Femur (tissue), 1 donor: ENCODE data around the gene LRRC61.

Experiments
- DNase-seq: peaks from one replicate; pipeline ENCODE4 v3.0.0-alpha.2; 2017

LRRC61 gene

DNA sequence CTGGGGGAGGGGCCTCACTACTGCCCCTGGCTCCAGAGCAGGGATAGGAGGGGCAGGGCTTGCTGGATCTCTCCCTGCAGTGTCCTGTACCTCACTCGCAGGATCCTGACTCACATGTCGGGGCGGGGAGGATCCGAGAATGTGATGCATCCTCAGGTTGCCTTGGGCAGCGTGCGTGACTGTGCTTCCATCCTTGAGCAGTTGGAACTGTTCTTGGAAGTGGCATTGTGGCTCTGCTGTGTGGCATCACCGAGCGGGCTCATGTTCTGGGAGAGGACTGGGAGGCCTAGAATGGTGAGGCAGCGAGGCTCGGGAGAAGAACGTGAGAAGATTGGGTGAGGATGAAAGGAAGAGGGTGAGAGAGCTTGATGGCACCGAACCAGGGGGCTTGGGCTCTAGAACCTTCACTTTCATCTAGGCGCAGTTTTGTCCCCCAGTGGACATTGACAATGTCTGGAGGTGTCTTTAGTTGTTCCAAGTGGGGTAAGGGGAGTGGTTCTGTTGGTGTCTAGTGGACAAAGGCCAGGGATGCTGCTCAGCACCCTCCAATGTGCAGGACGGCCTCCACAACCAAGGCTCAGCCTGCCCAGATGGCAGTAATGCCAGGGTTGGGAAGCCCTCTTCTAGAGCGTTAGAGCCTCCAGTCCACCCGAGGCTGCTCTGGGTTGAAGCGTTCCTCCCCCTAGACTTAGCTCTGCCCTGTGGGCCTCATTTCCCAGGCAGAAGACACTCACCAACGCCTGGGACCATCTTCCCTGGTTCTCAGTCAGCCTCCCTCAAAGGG, 9.9 kb downstream of the LRRC61 start:
- no peak for DNase-seq

DNA sequence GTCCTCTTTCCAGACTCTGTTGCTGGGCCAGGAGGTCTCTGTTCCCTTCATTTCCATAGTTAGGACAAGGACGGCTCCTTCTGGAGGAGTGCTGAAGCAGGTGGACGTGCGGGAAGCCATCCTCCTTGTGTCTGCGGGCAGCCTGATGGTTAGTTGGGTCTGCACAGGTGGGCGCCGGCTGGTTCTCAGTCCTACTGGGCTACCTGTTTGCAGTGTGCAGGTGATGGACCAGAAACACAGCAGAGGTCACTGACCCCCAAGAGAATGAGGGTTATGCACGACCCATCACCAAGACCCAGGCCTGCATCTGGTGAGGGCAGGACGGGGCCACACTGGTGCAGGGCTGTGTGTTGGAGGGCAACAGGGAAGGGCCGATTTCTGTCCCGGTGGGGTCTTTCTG, 10.5 kb downstream of the LRRC61 start:
- no peak for DNase-seq

DNA sequence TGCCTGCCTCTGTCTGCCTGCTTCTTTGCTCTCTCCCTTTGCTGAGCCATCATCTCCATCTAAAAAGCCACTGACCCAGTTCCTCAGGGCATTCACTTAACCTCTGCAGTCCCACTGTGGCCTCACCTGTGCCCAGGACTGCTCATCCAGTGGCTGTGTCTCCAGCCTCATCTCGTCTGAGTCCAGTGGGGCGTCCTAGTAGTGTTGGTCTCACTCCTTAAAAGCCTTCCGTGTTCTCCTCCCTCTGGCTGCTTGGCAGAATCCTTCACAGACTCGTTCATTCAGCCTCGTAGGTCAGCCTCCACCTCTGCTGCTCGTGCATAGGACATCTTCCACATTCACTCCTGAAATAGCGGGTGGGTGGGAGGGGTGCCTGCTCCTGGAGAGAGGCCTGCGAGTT, 11.0 kb downstream of the LRRC61 start:
- no peak for DNase-seq

DNA sequence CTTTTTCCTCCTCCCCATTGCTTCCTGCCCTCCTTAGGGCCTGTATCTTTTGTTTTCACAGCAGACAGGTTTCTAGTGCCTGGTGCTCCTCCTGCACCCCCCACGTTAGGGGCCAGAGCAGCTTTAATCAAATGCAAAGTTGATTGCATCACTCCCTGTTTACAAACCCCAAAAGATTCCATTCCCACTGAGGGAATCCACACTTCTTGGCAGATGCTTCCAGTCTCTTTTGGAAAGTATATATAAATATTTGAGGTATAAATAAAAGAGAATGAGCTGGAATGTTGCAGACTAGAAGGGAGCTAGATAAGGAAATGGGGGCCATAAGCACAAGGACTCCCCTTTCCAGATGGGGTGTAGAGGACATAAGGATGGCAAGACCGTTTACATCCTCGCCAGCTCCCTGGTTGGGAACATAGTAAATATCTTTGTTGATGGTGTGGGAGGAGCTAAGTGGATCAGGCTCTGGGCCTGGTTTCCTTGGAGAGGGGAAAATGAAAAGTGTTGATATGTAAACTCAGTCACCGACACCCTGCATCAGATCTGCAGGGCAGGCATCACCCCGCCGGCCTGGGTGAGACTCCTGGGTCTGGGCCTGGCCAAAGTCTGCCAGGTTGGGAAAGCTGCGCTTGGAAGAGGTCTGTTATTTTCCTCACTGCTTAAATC, 12.1 kb downstream of the LRRC61 start:
- no peak for DNase-seq

DNA sequence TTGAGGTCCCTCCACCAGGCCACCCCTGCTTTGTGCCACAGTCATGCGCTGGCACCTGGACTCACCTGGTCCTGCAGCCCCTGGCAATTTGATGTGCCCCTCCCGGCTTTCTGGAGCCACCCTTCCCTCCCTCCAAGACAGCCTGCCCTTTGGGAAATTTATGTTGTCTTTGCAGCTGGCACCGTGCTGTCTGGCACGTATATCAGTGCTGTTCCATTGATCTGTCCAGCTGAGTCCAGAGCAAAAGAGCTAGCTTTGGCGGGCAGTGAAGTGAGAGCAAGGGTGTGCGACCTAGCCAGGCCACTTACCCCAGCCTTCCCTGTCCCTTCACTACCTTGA, 12.6 kb downstream of the LRRC61 start:
- DNase-seq: no peak

DNA sequence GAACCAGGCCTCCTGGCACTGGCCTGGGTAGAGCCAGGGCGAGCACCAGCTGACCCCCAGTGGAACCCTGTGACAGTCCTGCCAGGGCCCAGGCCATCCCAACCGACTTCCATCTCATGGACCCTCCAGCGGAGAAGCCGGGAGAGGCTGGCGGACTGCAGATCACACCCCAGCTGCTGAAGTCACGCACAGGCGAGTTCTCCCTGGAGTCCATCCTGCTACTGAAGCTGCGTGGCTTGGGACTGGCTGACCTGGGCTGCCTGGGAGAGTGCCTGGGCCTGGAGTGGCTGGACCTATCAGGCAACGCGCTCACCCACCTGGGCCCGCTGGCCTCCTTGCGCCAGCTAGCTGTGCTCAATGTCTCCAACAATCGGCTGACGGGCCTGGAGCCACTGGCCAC, 13.6 kb downstream of the LRRC61 start:
- DNase-seq: no peak

DNA sequence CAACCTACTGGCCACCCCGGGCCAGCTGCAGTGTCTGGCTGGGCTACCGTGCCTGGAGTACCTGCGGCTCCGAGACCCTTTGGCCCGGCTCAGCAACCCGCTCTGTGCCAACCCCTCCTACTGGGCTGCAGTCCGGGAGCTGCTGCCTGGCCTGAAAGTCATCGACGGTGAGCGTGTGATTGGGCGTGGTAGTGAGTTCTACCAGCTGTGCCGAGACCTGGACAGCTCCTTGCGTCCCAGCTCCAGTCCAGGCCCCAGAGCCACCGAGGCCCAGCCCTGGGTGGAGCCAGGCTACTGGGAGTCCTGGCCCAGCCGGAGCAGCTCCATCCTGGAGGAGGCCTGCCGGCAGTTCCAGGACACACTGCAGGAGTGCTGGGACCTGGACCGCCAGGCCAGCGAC, 14.0 kb downstream of the LRRC61 start:
- DNase-seq: no peak

DNA sequence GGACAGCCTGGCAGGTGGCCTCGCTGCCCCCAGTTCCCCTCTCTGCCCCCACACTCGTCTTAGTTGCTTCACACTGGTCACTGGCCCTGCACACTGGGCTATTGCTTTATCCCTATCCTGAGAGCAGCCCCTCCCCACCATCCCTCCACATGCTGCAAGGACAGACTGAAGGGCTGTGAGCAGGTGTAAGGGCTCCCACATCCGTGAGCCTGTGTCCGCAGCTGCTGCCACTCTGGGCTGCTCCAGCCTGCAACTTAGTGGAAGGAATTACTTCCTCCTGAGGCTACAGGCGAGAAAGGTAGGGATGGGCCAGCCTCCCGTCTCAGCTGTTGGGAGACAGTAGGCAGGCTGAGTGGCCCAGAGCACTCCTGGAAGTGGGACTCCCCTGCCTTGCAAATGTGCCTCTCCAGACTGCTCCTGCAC, 14.5 kb downstream of the LRRC61 start:
- no peak for DNase-seq

DNA sequence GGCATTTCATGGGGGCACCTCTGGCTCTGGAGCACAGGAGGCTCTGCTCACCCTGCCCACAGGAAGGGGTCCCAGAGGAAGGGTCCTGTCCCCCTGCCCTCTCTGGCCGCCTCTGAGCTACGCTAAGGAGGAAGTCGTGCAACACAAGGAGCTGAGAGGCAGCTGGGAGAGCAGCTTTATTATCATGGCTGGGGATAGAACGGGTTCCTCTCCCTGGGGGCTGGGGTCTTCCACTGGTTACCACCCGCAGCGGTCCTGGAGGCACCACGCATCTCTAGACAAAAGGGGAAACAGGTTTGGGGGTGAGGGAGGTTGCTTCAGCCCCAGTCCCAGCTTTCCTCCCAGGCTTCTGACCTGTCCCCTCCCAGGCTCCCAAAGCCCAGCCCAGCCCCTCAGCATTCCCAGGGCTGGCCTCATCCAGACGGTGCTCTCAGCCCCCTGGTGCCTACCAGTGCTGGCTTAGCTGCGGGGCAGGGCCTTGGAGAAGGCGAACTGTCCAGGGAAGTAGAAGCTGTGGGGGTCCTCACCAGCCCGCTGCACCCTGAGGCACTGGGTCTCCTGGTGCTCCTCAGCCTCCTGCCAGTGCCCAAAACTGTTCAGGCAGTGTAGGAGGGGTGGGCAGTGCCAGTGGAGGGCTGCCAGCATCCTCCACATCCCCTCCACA, 15.1 kb downstream of the LRRC61 start:
- DNase-seq: no peak

DNA sequence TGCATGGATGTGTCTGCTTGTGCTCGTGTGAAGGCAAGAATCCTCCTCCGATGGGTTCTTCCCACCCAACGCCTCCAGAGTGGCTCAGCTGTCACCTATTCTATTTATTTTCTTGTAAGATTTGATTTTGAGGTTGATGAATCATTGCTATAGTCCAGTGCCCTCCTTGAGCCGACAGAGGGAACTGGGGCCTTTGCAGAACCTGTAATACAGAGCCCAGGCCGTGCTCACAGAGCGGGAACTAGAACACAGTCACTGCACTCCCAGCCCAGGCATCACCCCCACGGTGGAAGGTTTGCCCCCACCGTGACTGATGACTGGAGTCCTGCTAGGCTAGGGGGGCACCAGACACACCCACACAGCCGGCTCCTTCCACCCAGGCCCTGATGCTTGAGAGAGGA, 16.3 kb downstream of the LRRC61 start:
- no peak for DNase-seq

DNA sequence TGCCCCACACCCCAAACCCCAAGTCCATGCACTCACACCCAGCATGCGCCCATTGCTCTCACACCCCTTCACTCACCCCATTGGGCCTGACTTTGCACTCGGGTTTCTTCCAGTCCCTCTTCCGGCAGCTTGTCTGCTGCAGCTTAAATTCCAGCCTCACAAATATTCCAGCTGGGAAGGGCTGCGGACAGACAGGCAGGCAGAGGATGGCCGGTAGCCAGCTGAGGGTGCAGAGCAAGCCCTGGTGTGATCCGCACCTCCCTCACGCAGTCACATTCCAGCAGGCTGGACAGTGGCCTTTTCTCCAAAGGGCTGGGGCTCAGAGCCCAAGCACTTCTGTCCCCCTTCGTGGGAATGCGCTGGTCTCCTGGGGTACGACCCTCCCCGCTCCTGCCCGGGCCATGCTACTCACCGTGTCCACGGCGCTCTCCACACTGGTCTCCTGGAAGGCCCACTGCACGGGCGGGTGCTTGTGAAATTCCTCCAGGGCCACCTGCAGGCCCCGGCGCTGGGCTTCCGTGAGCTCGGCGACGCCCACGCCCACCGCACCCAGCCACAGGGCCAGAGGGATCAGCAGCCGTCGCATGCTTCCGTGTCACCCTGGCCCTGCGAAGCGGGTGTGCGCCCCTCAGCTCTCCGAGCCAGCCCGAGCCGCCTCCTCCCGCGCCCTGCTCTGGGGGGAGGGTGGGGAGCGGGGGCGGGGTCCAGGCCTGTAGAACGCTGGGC, 17.0 kb downstream of the LRRC61 start:
- DNase-seq: peak; percentile 57

DNA sequence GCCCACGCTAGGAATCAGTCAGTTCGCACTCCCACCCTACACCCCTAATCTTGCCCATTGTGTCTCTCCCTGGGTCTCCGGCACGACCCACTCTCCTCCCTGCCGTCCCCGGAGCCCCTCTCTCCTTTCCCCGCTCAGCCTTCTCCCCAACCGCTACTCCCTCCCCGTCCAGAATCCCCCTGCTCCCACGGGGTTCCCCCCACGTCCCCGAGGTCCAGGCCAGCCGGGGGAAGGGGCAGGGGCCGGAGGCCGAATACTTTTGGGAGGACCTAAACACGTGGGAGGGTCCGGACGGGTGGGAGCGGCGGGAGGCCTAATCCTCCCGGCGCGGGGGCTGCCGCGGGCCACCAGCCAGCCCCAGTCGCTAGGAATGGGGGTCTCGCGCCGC, 17.7 kb downstream of the LRRC61 start:
- DNase-seq: no peak

DNA sequence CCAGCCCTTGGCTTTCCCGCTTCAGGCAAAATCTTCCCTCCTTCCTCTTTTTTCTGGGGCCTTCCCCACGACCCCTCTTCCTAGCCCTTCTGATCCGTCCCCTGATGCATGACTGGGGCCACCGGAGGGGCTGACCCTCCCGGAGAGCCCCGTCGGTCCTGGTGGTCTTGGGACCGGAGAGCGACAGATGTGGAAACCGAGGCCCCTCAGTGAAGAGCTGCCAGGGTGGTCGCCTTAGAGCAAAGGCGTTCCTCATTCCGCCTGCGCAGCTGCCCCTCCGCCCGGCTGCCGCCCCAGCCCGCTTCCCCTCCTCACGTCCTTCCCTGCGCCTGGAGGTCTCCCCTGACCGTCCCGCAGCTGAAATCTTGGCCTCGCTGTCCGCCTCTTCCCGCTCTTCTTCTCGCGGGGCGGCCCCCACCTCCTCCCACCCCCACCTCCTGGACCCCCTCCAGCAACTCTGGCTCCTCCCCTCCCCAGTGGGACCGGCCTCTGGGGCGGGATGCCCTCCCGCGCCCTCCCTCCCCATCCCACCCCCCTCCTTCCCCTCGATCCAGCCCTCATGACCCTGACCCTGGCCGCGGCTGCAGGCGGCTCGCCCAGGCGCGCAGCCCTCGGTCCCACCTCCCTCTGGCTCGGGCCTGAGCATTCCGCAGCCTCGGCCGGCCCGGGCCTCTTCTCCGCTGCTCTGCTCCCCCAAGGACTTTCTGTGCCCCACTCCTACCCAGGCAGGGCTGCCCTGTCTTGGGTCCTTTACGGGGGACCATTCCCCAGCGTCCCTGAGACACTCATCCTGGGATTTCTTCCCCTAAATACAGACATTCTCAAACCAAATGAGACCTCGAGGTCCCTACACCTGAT, 18.3 kb downstream of the LRRC61 start, which contains the start of gene RARRES2:
RARRES2 (minus strand) TSS at position 367 of the 858 bp plus-strand sequence. CDS start 1,020 bp downstream, outside the sequence.
- peak; percentile 67 for DNase-seq

DNA sequence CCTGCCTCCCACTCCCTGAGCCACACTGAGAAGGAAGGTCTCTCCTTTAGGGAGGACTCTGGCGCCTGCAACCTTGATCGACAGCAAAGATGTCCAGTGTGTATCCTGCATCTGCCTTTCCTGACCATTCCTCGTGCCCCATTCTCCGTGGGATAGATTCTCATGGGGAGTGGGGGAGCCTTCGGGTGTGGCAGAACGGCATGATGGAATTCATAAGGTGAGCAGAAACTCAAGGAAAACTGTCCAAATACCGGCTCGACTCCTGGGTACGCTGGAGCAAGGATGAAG, 18.9 kb downstream of the LRRC61 start:
- no peak for DNase-seq

DNA sequence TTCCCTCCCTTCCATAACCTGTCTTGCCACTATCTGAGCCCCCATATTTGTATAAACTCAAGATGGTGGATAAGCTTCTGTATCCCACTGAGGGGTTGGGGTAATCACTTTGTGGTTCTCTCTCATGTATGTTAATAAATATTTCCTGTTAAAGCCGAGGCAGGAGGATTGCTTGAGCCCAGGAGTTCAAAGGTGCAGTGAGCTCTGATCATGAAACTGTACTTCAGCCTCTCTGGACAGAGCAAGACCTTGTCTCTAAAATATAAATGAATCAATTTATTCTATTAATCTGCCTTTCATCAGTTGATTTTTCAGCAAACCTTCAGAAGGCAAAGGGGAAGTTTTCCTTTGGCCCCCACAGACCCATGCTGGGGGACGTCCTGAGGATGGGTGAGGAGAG, 20.1 kb downstream of the LRRC61 start:
- no peak for DNase-seq

DNA sequence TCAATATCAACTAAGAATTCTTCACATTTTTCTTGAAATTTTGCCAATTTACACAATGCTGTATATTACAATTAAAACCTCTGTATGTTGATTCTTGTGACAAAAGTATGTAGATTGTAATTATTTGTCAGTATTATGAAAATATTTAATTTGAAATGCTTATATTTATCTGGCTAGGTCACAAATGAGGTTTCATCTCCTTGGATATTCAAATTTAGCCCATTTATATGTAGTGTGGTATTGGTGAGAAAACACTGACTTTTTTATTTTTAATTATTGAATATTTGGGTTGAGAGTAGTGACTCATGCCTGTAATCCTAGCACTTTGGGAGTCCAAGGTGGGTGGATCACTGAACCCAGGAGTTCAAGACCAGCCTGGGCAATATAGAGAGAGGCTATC, 21.1 kb downstream of the LRRC61 start:
- DNase-seq: no peak

DNA sequence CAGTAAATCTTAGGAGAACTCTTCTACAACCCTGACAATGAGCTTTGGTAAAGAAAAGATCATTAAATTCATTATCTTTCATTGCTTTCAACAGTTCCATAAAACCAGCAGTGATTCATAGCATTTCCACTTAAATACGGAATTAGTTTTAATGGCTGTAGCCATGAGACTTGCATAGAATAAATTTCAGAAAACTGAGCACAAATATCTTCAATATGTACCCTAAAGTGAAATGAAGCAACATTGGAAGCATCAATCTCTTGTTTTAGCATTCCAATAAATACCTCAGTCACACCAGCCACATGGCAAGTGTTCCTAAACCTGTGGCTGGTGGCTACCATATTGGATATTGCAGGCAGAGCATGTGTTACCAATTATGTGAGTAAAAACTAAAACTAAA, 21.9 kb downstream of the LRRC61 start:
- no peak for DNase-seq

DNA sequence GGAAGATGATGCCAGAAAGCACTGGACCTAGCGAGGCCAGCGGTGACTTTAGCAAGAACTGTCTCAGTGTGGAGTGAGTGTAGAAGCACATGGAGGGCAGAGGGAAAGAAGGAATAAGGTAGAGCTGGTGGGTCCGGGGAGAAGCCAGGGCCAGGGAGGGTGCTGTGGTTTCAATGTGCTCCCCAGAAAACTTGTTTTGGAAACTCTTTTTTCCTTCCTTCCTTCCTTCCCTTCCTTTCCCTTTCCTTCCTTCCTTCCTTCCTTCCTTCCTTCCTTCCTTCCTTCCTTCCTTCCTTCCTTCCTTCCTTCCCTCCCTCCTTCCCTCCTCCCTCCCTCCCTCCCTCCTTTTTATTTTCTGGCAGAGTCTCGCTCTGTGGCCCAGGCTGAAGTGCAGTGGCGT, 23.8 kb downstream of the LRRC61 start:
- no peak for DNase-seq

DNA sequence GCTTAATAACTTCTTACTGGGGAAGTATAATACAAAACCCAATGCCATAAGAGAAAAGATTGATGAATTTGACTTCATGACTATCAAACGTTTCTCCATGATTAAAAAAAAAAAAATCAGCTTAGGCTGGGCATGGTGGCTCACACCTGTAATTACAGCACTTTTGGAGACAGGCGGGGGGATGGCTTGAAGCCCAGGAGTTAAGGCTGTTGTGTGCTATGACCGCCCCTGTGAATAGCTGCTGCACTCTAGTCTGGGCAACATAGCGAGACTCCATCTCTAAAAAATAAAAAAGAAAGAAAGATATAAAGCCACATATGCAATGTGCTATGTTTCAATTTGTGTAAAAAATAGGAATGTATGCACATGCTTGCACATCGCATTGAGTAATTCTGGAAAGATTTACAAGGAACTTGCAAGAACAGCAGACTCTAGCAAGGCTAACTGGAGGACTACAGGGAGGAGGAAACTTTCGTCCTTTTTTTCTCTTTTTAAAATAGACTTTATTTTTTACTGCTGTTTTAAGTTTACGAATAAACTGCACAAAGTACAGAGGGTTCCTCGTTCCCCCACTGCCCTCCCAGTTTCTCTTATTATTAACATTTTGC, 28.5 kb downstream of the LRRC61 start:
- DNase-seq: no peak

DNA sequence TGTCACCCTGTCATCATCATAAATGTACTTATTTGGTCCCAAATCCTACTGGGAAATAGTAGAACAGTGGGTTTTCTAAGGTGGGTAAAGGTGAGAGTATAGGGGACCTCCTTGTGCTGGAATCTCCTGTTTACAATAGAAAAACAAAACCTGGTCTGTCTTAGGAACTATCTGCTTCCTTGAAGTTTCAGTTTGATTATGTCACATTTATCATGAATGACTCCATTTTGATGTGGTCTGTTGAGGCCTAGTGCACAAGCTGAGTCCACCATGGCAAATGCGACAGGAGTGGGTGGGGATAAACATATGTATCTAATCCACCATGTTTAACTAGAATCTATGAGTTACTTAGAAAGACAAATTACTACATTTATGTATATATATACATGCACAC, 32.5 kb downstream of the LRRC61 start:
- no peak for DNase-seq

DNA sequence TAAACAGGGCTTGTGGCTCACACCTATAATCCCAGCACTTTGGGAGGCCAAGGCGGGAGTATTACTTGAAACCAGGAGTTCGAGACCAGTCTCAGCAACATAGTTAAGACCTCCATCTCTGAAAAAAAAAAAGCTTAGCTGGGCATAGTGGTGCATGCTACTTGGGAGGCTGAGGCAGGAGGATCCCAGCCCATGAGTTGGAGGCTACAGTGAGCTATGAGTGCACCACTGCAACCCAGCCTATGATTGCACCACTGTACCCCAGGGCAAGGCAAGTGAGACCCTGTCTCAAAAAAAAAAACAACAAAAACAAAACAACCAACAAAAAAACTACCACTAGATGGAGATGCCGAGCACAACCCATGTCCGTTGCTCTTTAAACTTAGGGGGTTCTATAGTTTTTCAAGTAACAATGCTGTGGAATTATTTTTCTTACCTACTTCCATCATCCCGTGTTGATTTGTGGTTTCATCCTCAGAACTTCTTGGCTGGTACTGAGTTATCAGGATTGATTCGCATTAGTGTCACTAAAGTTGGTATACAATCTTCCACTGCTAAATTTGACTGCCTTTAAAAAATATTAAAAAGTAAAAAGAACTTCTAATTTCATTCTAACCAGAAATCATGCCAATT, 33.2 kb downstream of the LRRC61 start:
- DNase-seq: no peak

DNA sequence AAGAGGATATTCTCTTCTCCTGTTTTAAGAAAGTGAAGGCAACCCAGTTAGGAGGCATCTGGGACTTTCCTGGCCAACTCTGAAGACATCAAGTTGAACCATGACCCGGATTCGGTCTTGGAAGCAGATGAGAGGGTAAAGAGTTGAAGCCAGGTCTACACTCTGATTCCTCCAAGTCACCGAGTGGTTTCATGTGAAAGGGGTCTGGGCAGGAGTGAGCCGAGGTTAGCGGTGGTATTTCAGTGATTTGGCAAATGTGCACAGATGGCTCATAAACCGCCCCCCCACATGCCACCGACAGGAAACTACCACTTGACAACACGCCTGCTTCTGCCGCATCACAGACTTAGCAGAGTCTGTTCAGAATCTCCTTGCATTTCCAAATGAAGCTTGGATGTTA, 34.1 kb downstream of the LRRC61 start:
- DNase-seq: no peak
